K562 treated with DMSO at 1 percent for 4 hours (cell line): Measurements from ENCODE around the gene STOML2. TPM values are rescaled to one million over a fixed set of nuclear protein-coding genes. Genes with fewer than 3 reads are reported as not detected.

ENCODE experiments used
- total RNA-seq: library from RNA; unstranded; fragments of 300-600 nt; gene quantifications from 2 replicates; pipeline ENCODE4 v1.2.3, GENCODE V29; 2022; ENCODE audit not compliant: insufficient read depth

The STOML2 gene, protein sequence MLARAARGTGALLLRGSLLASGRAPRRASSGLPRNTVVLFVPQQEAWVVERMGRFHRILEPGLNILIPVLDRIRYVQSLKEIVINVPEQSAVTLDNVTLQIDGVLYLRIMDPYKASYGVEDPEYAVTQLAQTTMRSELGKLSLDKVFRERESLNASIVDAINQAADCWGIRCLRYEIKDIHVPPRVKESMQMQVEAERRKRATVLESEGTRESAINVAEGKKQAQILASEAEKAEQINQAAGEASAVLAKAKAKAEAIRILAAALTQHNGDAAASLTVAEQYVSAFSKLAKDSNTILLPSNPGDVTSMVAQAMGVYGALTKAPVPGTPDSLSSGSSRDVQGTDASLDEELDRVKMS
- total RNA-seq, result 159 and 179 TPM in 2 replicates

DNA sequence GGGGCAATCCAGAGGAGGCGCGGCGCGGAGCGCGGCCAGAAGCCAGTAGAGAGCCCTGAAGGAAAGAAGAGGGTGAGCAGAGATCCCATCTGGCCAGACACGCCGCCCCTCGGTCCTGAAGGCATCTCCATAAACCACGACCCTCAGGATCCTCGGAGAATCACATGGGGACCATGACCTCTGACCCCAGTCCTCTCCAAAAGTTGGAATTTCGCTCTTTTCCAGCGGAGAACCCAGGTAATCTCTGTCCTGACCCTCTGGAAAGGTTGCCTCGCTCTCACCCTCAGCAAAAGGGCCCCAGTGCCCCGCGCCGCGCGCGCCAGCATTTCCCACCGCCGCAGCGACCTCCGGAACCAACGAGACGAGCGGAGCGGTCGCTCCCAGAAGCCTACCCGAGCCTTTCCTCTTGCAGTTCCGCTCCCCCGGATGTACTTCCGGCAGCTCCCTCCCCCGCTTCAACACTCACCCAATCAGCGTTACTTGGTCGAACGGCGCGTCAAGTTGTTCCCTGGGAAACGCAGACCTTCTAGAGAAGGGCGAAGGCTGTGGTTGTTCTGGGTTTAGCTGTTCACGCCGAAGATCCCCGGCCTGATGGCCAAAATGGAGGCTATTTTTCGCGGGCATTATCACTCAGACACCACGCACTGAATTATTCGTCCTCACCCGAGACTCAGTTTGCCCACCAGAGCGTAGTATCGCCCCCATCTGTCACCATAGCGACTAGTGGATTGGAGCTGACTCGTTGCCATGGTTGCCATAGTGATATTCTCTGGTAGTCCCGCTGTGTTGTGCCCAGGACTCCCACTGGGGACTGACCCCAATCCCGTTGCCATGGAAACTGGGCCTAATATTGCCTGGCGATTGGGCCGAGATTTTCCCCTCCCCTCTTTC lies at the start of gene STOML2:
STOML2 (minus strand) TSS at position 363 of the 891 bp plus-strand sequence; CDS start at position 326, 37 bp downstream.

DNA sequence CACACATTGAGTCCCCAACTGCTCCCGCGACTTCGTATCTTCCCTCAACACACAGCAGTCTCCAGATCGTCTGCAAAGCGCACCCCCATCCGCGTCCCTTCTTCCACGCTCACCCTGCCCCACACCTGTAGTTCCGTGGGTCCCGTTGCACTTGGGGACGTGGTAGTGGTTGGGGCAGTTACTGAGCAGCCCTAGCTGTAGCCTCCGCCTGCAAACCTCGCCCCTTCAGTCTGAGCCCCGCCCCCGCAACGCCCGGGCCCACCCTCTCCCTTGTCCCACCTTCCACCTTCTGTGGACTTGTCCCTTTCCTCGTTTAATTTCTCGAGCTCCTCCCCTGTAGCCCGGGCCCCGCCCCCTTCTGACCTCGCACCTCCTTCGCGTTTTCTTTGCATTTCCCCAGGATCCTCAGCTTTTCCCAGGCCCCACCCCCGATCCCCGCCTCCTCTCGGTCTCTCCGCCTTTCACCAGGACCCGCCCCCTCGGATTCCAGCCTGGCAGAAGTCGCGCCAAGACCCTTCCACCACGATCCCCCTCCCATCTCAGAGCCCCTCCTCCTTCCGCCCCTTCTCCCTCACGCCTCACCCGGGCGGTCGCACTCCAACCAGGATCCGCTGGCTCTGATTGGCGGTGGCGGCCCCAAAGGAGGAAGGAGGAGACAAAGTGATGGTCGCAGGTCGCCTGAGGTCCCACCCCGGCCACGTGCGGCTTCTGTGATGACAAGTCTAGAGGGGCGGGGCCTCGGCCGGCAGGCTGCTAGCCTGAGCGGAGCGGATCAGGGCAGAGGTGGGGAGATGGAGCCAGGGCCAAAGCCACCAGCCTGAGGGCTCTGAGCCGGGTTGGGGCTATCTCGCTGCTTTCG lies 13.0 kb upstream of the STOML2 start, which contains the start of gene ATOSB:
ATOSB (minus strand) TSS at position 183 of the 859 bp plus-strand sequence. CDS start 7,588 bp downstream, outside the sequence.

DNA sequence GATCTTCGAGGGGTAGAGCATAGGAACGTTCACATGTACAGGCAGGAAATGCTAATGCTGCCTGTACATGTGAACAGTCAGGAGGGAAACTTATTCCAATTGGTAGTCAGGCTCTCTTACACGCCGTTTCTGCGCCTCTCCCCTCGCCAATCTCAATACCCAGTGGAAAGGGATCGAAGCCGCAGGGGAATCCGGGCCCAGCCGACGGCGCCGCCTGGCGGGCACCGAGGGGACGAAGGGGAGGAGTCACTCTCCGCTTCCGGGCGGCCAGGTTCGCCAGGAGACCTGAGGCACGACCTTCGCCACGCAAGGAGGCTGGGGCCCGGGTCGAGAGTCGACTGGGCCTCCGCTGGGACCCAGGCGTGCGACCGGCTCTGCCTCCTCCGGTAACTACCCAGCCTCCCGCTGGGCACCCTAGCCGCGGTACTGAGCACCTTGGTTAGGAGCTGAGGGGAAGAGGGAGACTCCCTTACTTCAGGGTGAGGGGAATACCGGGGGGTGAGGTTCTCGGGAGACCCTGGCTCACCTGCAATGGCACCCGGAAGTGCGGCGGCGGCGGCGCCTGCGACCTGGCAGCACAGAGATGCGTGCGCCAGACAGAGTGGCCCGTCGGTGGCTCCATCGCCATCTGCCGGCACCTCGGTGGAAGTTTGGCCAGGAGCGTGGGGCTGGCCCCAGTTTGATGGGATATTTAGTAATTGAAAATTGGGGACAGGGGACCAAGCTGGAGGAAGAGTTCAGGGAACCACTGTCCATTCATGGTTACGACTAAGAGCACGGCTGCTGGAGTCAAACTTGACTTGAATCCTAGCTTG lies 6.7 kb downstream of the STOML2 start, which contains the start of gene PIGO:
PIGO (minus strand) TSS at position 557 of the 815 bp plus-strand sequence. CDS start 1,026 bp downstream, outside the sequence.

DNA sequence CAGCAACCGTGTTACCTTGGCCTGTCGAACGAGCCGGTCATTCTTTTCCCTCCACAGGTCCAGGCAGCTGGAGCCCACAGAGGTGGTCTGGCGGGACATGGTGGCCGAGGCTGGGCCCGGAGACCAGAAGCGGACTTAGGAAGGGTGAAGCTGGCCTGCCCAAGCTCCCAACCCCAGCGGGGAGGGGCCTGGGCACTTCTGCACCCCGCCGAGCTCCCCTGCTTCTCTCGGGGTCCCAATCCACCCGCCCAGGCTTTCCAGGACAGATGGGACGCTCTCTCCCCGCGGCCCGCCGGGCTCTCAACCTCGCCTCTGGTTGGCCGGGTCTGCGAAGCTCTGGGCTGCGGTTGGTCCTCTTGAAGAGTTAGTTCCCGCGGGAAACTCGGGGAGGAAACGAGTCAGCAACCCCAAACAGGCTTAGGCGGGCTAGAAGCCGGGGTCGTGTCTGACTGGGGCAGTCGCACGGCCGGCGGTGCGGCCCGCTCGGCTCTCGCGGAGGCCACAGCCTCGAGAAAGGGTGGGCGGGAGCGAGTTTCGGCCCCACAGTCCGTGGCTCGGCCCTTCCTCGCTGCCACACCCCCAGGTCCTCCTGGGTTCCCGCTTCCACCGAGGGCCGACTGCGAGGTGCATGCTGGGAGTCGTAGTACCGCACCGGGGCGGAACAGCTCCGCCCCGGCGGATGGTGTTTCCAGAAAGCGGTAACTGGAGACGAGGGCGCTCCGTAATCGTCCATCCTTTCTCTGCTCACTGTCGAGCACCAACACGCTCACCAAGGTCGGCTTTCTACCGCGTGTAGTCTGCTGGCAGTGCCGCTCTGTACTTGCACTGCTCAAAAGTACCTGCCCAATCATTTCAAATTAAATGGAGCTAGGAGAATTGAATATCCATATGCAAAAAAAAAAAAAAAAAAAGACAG lies 23.2 kb downstream of the STOML2 start, which contains the start of gene FANCG:
FANCG (minus strand) TSS at position 517 of the 916 bp plus-strand sequence; CDS start at position 99, 418 bp downstream.

DNA sequence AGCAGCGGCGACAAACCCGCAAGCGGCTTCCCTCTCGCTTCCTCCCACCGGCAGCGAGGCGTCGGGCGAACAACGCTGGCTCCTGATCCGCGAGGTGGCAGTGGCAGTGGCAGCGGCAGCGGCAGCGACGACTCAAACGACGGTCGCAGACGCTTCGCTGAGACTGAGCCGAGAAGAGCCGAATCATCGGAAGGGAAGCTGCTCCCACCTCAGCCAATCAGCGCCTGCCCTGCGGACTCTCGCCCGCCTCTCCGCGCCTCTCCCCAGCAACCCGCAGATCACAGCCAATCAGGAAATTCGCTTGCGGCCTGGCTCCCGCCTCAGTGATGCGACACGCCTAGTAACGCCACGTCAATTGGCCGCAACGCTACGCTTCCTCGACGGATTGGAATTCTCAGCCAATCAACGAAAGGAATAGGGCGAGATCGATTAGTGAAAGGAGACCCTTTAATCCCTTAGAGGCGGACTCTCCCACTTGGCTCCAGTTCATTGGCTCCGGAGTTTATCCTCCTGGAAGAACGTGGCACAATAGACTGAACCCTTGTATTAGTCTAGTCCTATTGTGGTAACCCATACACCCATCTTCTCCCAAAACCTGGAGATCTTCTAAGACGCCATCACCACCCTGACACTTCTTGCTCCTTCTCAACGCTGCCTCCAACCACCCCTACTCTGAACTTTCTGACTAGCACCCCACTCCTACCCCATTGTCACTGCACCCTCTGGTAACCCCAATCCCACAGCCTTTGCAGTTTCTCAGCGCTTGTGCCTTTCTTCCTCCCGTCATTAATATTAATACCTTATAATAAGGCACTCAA lies 30.3 kb downstream of the STOML2 start, which contains the start of gene VCP:
VCP (minus strand) TSS at position 165 of the 818 bp plus-strand sequence. CDS start 272 bp downstream, outside the sequence.

Other genes starting within 250 kb of the STOML2 start
- gene PHF24, start 144.8 kb downstream of the STOML2 start, total RNA-seq, result 0.82 TPM in 1 of 2 replicates, not detected in the other
- 1.5 and 1.6 TPM in 2 replicates for gene DNAJB5, start 113.4 kb downstream of the STOML2 start, total RNA-seq
- gene VCP, start 30.5 kb downstream of the STOML2 start, total RNA-seq, result 165 and 199 TPM in 2 replicates
- gene FANCG, start 23.2 kb downstream of the STOML2 start, total RNA-seq, result 16.0 and 18.4 TPM in 2 replicates
- gene PIGO, start 6.5 kb downstream of the STOML2 start, total RNA-seq, result 6.3 and 9.2 TPM in 2 replicates
- gene ATOSB, start 12.7 kb upstream of the STOML2 start, total RNA-seq, result 3.8 and 5.1 TPM in 2 replicates
- 8.7 and 9.6 TPM in 2 replicates for gene UNC13B, start 58.9 kb upstream of the STOML2 start, total RNA-seq